Measurements from ENCODE around the gene ME3. TPM values are rescaled to one million over a fixed set of nuclear protein-coding genes. Genes with fewer than 3 reads are reported as not detected.

Gene ME3
- total RNA-seq, 1 donor from 2014 or later: 9.7 TPM

- Mint-ChIP-seq H3K9me3 (no peaks in the 10 kb centered on the region), H3K36me3 (no peaks in the 10 kb centered on the region), H3K27ac (no peak overlapping the region), H3K4me1 (ENCODE audit: unreplicated experiment) (no peaks in the 10 kb centered on the region), H3K27me3 (no peaks in the 10 kb centered on the region), H3K4me3 (no peak overlapping the region)
- DNase-seq (ENCODE audit: extremely low spot score, unreplicated experiment): no peak
- no peak for TF ChIP-seq CTCF (conservative IDR thresholded peaks at IDR 0.05)
Observed at GRCh38 chr11:86636275-86636674, 36.1 kb downstream of the ME3 start.

DNA sequence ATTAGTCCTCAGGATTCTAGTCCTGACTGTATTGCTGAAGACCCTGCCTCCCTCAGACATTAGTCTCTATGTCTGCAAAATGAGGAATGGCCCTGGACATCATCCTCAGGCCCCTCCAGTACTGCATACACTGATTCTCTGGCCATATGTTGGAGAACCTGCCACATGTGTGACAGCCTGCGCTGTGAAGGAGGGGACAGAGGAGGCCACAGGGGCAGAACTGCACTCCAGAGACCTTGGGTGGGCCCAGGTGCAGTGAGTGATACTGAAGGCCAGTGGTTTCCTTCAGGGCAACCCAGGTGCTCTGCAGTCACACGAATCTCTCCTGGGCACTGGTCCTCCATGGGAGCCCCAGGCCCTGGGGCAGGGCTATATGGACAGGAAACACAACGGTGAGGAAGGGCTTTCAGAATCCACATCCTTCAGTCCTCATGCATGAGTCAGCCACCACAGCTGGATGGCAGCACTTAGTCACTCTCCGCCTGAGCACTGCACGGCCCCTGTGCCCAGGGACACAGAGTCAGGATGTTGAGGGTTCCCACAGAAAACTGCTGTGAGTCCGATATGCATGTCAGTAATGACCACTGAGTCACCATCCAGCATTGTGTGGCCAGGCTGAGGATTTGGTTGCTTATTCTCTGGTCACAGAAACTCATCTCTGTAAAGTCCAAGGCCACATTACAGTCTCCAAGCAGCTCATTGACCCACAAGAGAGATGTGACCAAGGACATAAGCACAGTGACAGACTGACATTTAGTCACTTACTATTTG, 39.7 kb downstream of the ME3 start:
- no peaks in the 10 kb centered on the region for H3K27me3 Mint-ChIP-seq
- H3K9me3 Mint-ChIP-seq: no peaks in the 10 kb centered on the region
- no peak overlapping the region for H3K27ac Mint-ChIP-seq
- peaks cover 8% of the 10 kb centered on the region for H3K4me1 Mint-ChIP-seq (ENCODE audit: unreplicated experiment)
- H3K4me3 Mint-ChIP-seq: no peak overlapping the region
- no peak for DNase-seq (ENCODE audit: extremely low spot score, unreplicated experiment)
- TF ChIP-seq CTCF (conservative IDR thresholded peaks at IDR 0.05): no peak
- no peaks in the 10 kb centered on the region for H3K36me3 Mint-ChIP-seq

- no peaks in the 10 kb centered on the region for H3K36me3 Mint-ChIP-seq
- H3K27me3 Mint-ChIP-seq: no peaks in the 10 kb centered on the region
- peaks cover 8% of the 10 kb centered on the region for H3K4me1 Mint-ChIP-seq (ENCODE audit: unreplicated experiment)
- no peak overlapping the region for H3K27ac Mint-ChIP-seq
- no peak for DNase-seq (ENCODE audit: extremely low spot score, unreplicated experiment)
- no peak overlapping the region for H3K4me3 Mint-ChIP-seq
- no peak for TF ChIP-seq CTCF (conservative IDR thresholded peaks at IDR 0.05)
- no peaks in the 10 kb centered on the region for H3K9me3 Mint-ChIP-seq
Observed at GRCh38 chr11:86630229-86630981, 42.0 kb downstream of the ME3 start.

DNA sequence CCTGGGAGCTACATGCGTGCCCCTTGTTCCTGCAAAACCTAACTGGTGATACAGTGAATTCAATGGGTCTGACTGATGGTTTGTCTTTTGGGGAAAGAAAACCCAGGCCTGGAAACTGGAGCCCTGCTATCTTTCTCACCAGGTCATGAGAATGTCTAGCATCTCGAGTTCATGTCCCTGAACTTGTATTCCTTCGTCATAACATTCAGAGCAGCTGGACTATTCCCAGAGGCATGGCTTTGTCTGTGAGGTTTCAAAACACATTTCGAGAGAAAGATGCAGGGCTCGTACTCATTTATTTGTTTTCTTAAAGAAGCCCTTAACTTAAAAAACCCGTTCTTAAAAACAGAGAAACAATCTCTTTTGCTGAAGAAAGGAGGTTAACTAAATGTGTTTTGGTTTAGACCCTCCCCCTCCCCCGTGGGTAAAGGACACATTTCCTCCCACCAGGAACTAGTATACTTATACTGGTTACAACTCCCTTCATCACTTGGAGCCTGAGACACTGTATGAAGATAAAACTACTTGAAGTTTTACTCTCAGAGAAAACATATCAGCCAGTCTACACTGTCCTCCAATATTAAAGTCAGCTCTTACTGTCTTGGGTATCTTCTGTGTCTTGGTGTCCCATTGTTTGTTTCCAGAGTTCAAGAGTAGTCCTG, 43.2 kb downstream of the ME3 start:
- Mint-ChIP-seq H3K36me3 (no peaks in the 10 kb centered on the region), H3K4me3 (no peak overlapping the region), H3K9me3 (no peaks in the 10 kb centered on the region), H3K27me3 (no peaks in the 10 kb centered on the region), H3K4me1 (ENCODE audit: unreplicated experiment) (peaks cover 8% of the 10 kb centered on the region), H3K27ac (no peak overlapping the region)
- no peak for TF ChIP-seq CTCF (conservative IDR thresholded peaks at IDR 0.05)
- DNase-seq (ENCODE audit: extremely low spot score, unreplicated experiment): no peak

- TF ChIP-seq CTCF (conservative IDR thresholded peaks at IDR 0.05): no peak
Observed at GRCh38 chr11:86627776-86628455, 44.5 kb downstream of the ME3 start.

More at GRCh38 chr11:86627776-86628455, 44.5 kb downstream of the ME3 start:
- DNase-seq (ENCODE audit: extremely low spot score, unreplicated experiment): no peak
- Mint-ChIP-seq H3K4me3 (no peak overlapping the region), H3K36me3 (no peaks in the 10 kb centered on the region), H3K27ac (no peak overlapping the region), H3K27me3 (no peaks in the 10 kb centered on the region), H3K9me3 (no peaks in the 10 kb centered on the region), H3K4me1 (ENCODE audit: unreplicated experiment) (peaks cover 8% of the 10 kb centered on the region)

Measured in type B pancreatic cell (in vitro differentiated cells).